ENCODE results near the gene GTSE1. TPM values are rescaled to one million over a fixed set of nuclear protein-coding genes. Genes with fewer than 3 reads are reported as not detected.

Gene GTSE1
- total and polyA plus RNA-seq, 2 donors (not counting 1 experiment from before 2014, with no cell fraction given), result 0.17 to 0.39 TPM

GRCh38 chr22:46351131-46351735 is 54.6 kb downstream of the GTSE1 start:
- Histone ChIP-seq H3K27me3 (replicated peaks in 1 of 4; ENCODE audit: control extremely low read depth in 1 of 4, control insufficient read depth in 3 of 4, insufficient read depth in 4 of 4, low read length in 3 of 4) (no peaks in the 10 kb centered on the region), H3K79me2 (ENCODE audit: control insufficient read depth, insufficient read depth, low read length) (peaks cover 9% of the 10 kb centered on the region), H3K4me3 (ENCODE audit: control extremely low read depth in 1 of 5, extremely low read depth in 1 of 5, insufficient read depth in 1 of 5, low read depth in 2 of 5, low read length in 4 of 5) (no peak overlapping the region), H3K36me3 (replicated peaks in 1 of 2; ENCODE audit: control extremely low read depth in 1 of 2, control insufficient read depth in 1 of 2, extremely low read depth in 1 of 2, insufficient read depth in 2 of 2, low read length in 1 of 2) (peaks cover 5 to 94% of the 10 kb centered on the region in 2 experiments), H3K9me3 (ENCODE audit: control extremely low read depth in 1 of 3, control insufficient read depth in 2 of 3, insufficient read depth in 1 of 3, low read length in 2 of 3) (no peaks in the 10 kb centered on the region), H3K4me2 (replicated peaks; ENCODE audit: low read depth, low read length, poor library complexity, severe bottlenecking) (no peak overlapping the region), H4K20me1 (ENCODE audit: control insufficient read depth, insufficient read depth, low read length, poor library complexity, severe bottlenecking) (peaks cover 58% of the 10 kb centered on the region), H3K27ac (ENCODE audit: low read length in 2 of 2) (no peak overlapping the region), H3K4me1 (ENCODE audit: control insufficient read depth in 2 of 2, insufficient read depth in 2 of 2, low read length in 2 of 2) (peaks cover 0 to 22% of the 10 kb centered on the region in 2 donors), H3K9ac (ENCODE audit: low read length) (no peak overlapping the region), H2AFZ (ENCODE audit: insufficient read depth, low read depth, low read length, poor library complexity, severe bottlenecking) (no peak overlapping the region)
- ATAC-seq (ENCODE audit: low read depth) (no peak), DNase-seq (no peak)
- Mint-ChIP-seq H3K4me1 (peaks cover 13% of the 10 kb centered on the region), H3K27ac (no peak overlapping the region), H3K9me3 (ENCODE audit: insufficient read depth) (no peaks in the 10 kb centered on the region), H3K27me3 (no peaks in the 10 kb centered on the region), H3K4me3 (no peak overlapping the region)
- whole genome bisulfite sequencing (ENCODE audit: insufficient coverage), result 99% methylated on average over 27 of the region's 28 CpGs
- intact Hi-C loops (cut with micrococcal nuclease), result loop anchor here (10.0 kb wide), 1 partner anchor 334 kb away; no protein-coding TSS in a partner anchor
- ChIA-PET POLR2A (no interaction called here), CTCF (interaction anchor here (1.2 to 3.0 kb wide), 2 partner anchors 17 to 234 kb away, joined by 3 to 7 read pairs; no protein-coding TSS in a partner anchor)
- TF ChIP-seq CTCF (IDR thresholded peaks at IDR 0.05) (no peak), EZH2 (IDR thresholded peaks at IDR 0.05; ENCODE audit: borderline replicate concordance, insufficient read depth, low read depth, low read length, poor library complexity, severe bottlenecking) (no peak)

- Histone ChIP-seq H3K36me3 (replicated peaks in 1 of 2; ENCODE audit: control extremely low read depth in 1 of 2, control insufficient read depth in 1 of 2, extremely low read depth in 1 of 2, insufficient read depth in 2 of 2, low read length in 1 of 2) (peaks cover 5 to 94% of the 10 kb centered on the region in 2 experiments), H3K9ac (ENCODE audit: low read length) (no peak overlapping the region), H3K9me3 (ENCODE audit: control extremely low read depth in 1 of 3, control insufficient read depth in 2 of 3, insufficient read depth in 1 of 3, low read length in 2 of 3) (no peaks in the 10 kb centered on the region), H3K27me3 (replicated peaks in 1 of 4; ENCODE audit: control extremely low read depth in 1 of 4, control insufficient read depth in 3 of 4, insufficient read depth in 4 of 4, low read length in 3 of 4) (no peaks in the 10 kb centered on the region), H3K4me2 (replicated peaks; ENCODE audit: low read depth, low read length, poor library complexity, severe bottlenecking) (no peak overlapping the region), H4K20me1 (ENCODE audit: control insufficient read depth, insufficient read depth, low read length, poor library complexity, severe bottlenecking) (peaks cover 62% of the 10 kb centered on the region), H3K79me2 (ENCODE audit: control insufficient read depth, insufficient read depth, low read length) (peaks cover 9% of the 10 kb centered on the region), H3K27ac (ENCODE audit: low read length in 2 of 2) (no peak overlapping the region), H2AFZ (ENCODE audit: insufficient read depth, low read depth, low read length, poor library complexity, severe bottlenecking) (no peak overlapping the region), H3K4me1 (ENCODE audit: control insufficient read depth in 2 of 2, insufficient read depth in 2 of 2, low read length in 2 of 2) (peaks cover 0 to 27% of the 10 kb centered on the region in 2 donors), H3K4me3 (ENCODE audit: control extremely low read depth in 1 of 5, extremely low read depth in 1 of 5, insufficient read depth in 1 of 5, low read depth in 2 of 5, low read length in 4 of 5) (no peak overlapping the region)
- WGBS (ENCODE audit: insufficient coverage), result 97% methylated on average over 22 of the region's 23 CpGs
- Mint-ChIP-seq H3K27me3 (no peaks in the 10 kb centered on the region), H3K4me1 (peaks cover 13% of the 10 kb centered on the region), H3K27ac (no peak overlapping the region), H3K9me3 (ENCODE audit: insufficient read depth) (no peaks in the 10 kb centered on the region), H3K4me3 (no peak overlapping the region)
- DNase-seq (no peak), ATAC-seq (ENCODE audit: low read depth) (no peak)
- CTCF ChIA-PET, result interaction anchor here (1.2 to 7.6 kb wide), 3 partner anchors 14 to 235 kb away, joined by 3 to 56 read pairs (median 3); no protein-coding TSS in a partner anchor
- POLR2A ChIA-PET, result no interaction called here
- intact Hi-C loops (cut with micrococcal nuclease), result loop anchor here (10.0 kb wide), 1 partner anchor 333 kb away; no protein-coding TSS in a partner anchor
- TF ChIP-seq CTCF (IDR thresholded peaks at IDR 0.05) (no peak), EZH2 (IDR thresholded peaks at IDR 0.05; ENCODE audit: borderline replicate concordance, insufficient read depth, low read depth, low read length, poor library complexity, severe bottlenecking) (no peak)
These were observed 55.1 kb downstream of the GTSE1 start for GRCh38 chr22:46351767-46352166.

All from B cell (primary cell).